DMS 273 (cell line): Measurements from ENCODE around the gene PXMP4.

ENCODE experiments used
- DNase-seq: peaks from one replicate; lab custom pipeline; 2025; ENCODE audit not compliant: unreplicated experiment; lab: John Stamatoyannopoulos, UW

The PXMP4 gene

GRCh38 chr20:33732166-33732970 is 12.3 kb upstream of the PXMP4 start:
- DNase-seq, result peak; percentile 99

- peak; percentile 99 for DNase-seq
These were observed 11.6 kb upstream of the PXMP4 start, which contains the start of gene ZNF341 for GRCh38 chr20:33731693-33732165. Gene ZNF341, plus strand, starts transcription at chr20:33731996. Its CDS starts 26 bp downstream, at chr20:33732022.

GRCh38 chr20:33730946-33731692 is 11.0 kb upstream of the PXMP4 start:
- no peak for DNase-seq

GRCh38 chr20:33729101-33729500 is 9.0 kb upstream of the PXMP4 start:
- no peak for DNase-seq

GRCh38 chr20:33728463-33728862 is 8.4 kb upstream of the PXMP4 start:
- DNase-seq, result no peak

GRCh38 chr20:33727806-33728205 is 7.7 kb upstream of the PXMP4 start:
- DNase-seq, result no peak

GRCh38 chr20:33727115-33727479 is 7.0 kb upstream of the PXMP4 start:
- no peak for DNase-seq

GRCh38 chr20:33725607-33726264 is 5.6 kb upstream of the PXMP4 start:
- DNase-seq, result peak; percentile 26

- no peak for DNase-seq
These were observed 4.5 kb upstream of the PXMP4 start for GRCh38 chr20:33724439-33725094.

GRCh38 chr20:33721391-33722140 is 1.5 kb upstream of the PXMP4 start:
- DNase-seq, result no peak

- DNase-seq, result no peak
These were observed 677 bp downstream of the PXMP4 start for GRCh38 chr20:33719277-33719988.

- DNase-seq, result no peak
These were observed 3.6 kb downstream of the PXMP4 start for GRCh38 chr20:33716498-33716897.

- DNase-seq, result no peak
These were observed 6.2 kb downstream of the PXMP4 start for GRCh38 chr20:33713865-33714367.

GRCh38 chr20:33711446-33711738 is 8.7 kb downstream of the PXMP4 start:
- DNase-seq, result no peak

- DNase-seq, result no peak
These were observed 9.2 kb downstream of the PXMP4 start for GRCh38 chr20:33710681-33711445.

GRCh38 chr20:33709905-33710541 is 10.1 kb downstream of the PXMP4 start:
- no peak for DNase-seq

- no peak for DNase-seq
These were observed 10.7 kb downstream of the PXMP4 start for GRCh38 chr20:33709398-33709797.

- no peak for DNase-seq
These were observed 12.4 kb downstream of the PXMP4 start for GRCh38 chr20:33707668-33708067.
